Ovary (tissue), 3 donors: ENCODE measurements around the gene TBX20.

Experiments
- CTCF ChIP-seq, 3 donors: fragments of 450-650 bp in 2 of 3; fragments of 200-600 bp in 1 of 3; IDR thresholded peaks; one replicate each; pipeline versions ENCODE4 v1.5.1 to v1.8.0; 2016 to 2022; ENCODE audit warnings: antibody characterized with exemption in 3 of 3, mild to moderate bottlenecking in 1 of 3
- EP300 ChIP-seq: sonication (generic); formaldehyde crosslinking; IDR thresholded peaks from one replicate; pipeline ENCODE4 v1.6.1; 2017; ENCODE audit warnings: antibody characterized with exemption
- POLR2A ChIP-seq: fragments of 450-650 bp; IDR thresholded peaks from one replicate; pipeline ENCODE4 v1.6.1; 2017; ENCODE audit warnings: antibody characterized with exemption, mild to moderate bottlenecking, moderate library complexity
- donor health status: DM: no; HTN: no; CAD: no.

GRCh38 chr7:35285799-35286198 is 31.9 kb upstream of the TBX20 start:
- TF ChIP-seq CTCF (IDR thresholded peaks at IDR 0.05), result no peak
- no peak for TF ChIP-seq POLR2A
- no peak for TF ChIP-seq EP300
